Eye (tissue), 1 donor: Measurements from ENCODE around the gene CREB3L1.

ENCODE experiments used
- DNase-seq: peaks from one replicate; pipeline ENCODE4 v3.0.0-alpha.2; 2015

Gene CREB3L1

GRCh38 chr11:46347637-46348311, 70.3 kb downstream of the CREB3L1 start:
- DNase-seq, result no peak

DNA sequence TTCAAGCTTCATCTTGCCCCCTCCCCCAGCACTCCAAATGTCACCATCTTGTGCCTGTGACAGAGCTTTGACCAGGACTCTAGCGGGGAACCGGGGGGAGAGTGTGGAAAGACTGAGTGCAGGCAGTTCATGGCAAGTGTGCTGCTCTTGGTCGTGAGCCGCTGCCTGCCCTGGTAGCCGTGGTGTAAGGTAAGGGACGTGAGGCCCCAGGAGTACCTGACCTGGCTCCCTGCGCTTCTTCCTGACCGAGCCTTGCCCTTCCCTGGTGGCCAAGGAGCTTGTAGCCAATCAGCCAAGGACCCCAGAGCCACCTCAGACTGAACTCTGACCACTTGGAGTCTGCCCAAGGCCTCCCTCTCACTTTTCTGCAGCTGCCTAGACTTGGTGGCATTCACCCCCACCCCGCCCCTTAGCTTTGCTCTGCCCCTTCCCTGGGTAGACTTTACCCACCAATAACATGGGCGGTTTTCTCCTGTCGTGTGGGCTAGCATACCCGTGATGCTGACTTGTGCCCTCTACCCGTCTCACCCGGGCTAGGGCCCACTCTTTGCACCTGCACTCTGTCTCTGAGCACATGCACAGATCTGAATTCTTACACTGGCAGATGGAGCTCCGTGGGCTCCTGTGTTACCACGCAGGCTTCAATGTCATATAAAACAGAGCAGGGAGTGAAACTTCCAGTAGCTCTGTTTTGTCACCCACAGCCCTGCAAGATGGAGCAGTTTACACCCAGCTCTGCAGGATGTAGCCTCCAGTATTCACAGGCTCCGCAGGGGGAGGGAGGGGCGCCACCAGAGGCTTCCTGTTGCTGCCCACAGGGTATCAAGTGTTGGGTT, 71.3 kb downstream of the CREB3L1 start:
- no peak for DNase-seq

GRCh38 chr11:46350695-46351094, 73.2 kb downstream of the CREB3L1 start:
- no peak for DNase-seq

DNA sequence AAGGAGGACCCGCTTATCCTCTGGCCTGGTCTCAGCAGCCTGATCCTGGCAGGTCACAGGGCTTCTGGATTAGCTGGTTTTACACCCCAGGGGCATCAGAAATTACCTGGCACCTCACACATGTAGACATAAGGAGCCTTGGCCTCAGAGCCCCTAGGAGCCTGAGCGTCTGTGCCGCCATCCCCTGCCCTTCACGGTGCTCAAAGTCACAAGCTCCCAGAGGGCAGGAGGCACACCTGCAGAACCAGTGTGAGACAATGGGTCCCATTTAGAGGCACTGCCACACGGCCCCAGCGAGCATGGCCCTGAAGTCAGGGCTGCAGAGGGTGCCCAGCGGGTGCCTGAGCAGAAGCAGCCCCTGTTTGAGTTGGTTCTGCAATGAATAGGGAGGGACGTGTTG, 73.7 kb downstream of the CREB3L1 start:
- DNase-seq, result no peak

DNA sequence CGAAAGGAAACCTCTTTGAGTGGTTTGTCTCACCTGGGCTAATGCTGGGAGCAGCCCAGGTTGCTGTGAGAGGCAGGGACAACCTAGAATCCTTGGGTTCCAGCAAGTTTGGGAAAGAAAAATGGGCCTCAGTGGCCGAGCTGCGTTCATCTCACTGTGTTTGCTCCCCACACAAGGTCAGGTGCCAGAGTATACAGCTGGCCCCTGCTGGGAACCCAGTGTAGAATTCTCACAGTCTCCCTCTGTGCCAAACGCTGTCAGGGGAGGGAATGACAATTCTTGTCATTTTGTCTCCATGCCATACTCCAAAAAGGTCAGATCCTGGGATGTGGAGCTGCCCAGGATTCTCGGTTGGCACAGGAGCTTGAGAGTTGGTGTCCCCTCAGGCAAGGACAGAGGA, 74.1 kb downstream of the CREB3L1 start:
- DNase-seq, result no peak

GRCh38 chr11:46352063-46352841, 74.8 kb downstream of the CREB3L1 start:
- DNase-seq, result peak; percentile 75

GRCh38 chr11:46353698-46354097, 76.2 kb downstream of the CREB3L1 start:
- no peak for DNase-seq

GRCh38 chr11:46356924-46357482, 79.5 kb downstream of the CREB3L1 start:
- DNase-seq, result no peak

DNA sequence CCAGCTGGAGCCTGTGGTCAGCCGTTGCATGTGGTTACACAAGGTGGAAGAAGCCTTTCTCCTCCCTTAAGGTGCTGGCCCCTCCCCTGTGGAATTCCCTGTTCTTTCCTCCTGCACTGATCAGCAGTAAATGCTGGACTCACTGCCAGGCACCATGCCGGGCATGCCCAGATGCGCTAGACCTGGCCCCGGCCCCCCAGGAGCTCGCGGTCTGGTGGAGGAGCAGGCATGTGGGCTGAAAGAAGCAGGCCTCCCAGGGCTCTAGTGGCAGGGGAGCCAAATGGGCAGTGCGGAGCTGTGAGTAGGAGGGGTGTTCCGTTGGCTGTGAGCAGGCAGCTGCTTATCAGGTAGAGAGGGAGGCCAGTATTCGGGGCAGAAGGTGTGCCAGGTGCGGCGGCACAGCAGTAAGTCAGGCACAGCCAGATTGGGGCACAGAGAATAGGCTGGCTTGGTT, 80.0 kb downstream of the CREB3L1 start:
- DNase-seq, result no peak

DNA sequence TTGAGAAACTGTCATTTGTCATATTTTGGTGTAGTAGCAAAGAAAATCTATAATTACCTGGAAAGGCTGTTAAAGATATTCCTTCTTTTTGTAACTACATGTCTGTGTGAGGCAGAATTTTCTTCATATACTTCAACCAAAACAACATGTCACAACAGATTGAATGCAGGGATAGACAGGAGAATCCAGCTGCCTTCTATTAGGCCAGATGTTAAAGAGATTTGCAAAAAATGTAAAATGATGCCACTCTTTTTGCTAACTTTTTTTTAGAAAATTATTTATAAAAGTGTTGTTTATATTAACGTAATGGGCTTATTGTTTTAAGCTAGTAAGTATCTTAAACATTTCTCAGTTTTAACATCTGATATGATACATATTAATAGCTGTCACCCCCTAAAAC, 82.5 kb downstream of the CREB3L1 start:
- no peak for DNase-seq

DNA sequence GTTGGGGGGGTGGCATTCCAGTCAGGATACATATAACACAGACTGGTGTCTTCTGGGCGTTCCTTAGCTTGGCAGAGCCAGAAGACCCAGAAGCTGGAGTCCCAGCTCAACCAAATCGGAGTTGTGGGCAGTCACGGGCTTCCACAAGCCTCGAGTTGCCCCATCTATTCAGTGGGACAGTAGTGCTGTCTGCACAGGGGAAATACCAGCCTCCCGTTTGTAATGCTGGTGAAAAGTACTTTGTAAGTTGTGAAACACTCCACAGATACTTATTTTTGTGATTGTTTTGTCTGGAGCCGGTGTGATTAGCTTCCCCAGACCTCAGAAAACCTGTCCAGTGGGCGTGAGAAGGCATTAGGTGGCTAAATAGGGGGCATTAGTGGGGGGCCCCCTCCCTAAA, 83.4 kb downstream of the CREB3L1 start:
- DNase-seq, result no peak

DNA sequence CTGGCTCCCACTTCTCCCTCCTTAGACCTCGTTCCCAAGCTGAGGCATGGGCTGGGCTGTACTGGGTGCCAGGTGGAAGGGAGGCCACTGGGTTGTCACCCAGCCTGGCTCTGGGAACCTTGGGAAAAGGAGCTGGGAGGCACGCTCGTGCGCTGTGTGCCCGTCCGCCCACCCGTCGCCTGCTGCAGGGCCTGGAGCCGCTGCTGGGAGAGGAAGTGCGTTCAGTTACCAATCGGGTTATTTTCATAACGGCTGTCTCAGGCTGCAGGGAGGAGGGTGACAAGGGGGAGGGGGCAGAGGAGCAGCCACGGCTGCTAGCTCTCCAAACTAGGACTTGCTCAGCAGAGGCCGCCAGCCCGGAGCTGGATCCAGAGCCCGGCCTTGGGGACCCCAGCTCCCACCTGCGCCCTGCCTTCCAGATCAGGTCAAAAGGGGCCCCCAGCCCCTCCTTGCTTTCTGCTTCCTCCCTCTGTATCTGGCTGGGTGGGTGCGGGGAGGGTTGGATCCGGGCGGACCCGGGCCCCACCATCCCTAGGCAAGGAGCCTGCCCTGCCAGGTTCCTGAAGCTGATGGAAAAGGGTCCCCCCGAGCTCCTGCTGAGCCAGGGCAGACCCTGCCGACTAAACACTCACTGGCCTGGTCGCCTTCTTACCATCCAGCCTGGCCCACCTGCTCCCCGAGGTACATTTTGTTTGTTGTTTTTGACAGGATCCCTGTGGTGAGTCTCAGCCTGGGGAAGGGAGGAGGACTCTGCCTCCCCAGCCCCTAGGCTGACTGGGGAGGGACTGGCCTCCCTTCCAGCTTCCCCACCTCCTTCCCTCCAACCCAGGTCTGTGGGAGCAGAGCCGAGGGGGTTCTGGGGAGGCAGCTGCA, 84.1 kb downstream of the CREB3L1 start:
- DNase-seq, result peak; percentile 86

DNA sequence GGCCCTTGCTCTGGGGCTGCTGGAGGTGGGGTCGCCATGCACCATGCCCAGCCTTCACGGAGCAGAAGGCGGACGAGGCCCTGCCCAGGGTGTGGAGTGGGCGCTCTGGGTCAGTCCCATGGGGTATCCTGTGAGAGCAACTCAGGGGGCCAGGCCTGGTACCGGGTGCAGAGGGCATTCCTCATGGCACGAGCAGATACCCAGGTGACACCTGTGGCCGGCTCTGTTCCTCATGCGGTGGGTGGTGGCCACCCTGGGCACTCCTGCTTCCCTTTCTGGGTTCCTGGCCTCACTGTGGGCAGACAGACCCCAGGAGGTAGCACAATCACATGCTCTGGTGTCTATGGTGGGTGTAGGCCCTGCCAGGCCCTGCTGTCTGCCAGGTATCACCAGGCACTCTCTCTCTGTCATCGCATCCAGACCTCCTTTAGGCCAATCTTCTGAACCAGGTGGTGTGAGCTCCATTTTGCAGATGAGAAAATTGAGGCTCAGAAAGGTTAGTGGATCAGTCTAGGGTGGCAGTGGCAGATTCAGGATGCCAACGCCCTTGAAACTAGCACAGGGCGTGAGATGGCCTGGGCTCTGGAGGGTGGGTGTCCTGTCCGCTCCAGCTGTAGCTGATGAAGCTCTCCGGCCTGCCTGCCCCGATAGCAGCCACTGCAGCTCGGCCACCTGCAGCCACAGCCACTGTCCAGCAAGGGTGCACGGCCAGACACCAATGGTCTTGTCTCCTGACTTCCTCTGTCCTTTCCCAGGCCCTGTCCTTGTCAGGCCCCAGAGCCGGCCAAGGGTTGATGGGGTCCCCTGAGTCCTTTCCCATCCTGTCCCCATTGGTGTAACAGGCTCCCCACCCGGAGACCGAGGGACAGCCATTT, 84.9 kb downstream of the CREB3L1 start:
- DNase-seq, result no peak

GRCh38 chr11:46363031-46363407, 85.6 kb downstream of the CREB3L1 start:
- DNase-seq, result peak; percentile 56

DNA sequence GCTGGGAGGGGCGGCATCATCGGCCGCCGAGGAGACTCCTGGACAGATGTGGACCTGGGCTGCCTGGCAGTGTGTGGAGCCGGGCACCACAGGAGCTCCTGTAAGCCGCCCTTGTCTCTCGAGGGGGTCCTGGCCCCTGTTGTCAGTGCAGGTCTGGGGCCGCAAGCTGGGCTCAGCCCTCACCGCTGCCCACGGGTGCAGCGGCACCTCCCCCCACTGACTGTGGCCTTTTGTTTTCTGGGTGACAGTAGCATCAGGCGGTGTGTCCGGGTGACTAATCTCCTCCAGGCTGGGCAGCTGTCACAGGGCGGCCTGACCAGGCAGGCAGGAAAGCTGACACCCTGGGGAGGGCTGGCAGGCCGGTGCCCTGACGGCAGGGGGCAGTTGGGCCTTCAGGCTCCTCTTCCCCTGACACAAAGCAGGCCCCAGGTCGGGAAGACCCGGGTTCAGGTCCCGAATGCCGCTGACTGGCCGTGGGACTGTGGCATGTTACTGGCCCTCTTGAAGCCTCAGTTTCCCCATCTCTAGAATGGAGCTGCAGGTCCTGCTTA, 86.1 kb downstream of the CREB3L1 start:
- no peak for DNase-seq

GRCh38 chr11:46364056-46364455, 86.6 kb downstream of the CREB3L1 start:
- no peak for DNase-seq

GRCh38 chr11:46364791-46365190, 87.3 kb downstream of the CREB3L1 start:
- DNase-seq, result no peak

GRCh38 chr11:46366260-46366659, 88.8 kb downstream of the CREB3L1 start:
- no peak for DNase-seq

DNA sequence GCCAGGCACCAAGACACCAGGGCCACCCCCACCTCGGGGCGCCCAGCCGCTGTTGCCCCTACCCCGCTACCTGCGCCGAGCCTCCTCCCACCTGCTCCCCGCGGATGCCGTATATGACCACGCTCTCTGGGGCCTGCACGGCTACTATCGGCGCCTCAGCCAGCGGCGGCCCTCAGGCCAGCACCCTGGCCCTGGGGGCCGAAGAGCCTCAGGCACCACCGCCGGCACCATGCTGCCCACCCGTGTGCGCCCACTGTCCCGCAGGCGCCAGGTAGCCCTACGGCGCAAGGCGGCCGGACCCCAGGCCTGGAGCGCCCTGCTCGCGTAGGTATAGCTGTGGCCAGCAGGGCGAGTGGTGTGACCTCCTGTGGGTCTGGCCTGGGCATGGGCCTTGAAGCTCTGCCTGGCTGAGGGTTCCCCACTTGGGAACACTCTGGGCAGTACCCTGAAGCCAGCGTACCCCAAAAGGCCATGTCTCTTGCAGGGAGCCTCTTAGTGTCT, 89.2 kb downstream of the CREB3L1 start:
- DNase-seq, result no peak

- peak; percentile 76 for DNase-seq
Measured at GRCh38 chr11:46367244-46367915, 89.9 kb downstream of the CREB3L1 start.
